Adrenal gland (tissue), 12 donors: ENCODE measurements around the gene BCL2L13. TPM values are rescaled to one million over a fixed set of nuclear protein-coding genes. Genes with fewer than 3 reads are reported as not detected.

ENCODE experiments used
- DNase-seq, 7 donors: peaks; one replicate each; pipeline ENCODE4 v3.0.0-alpha.2; 2019 to 2020
- H3K27ac ChIP-seq, 5 donors: fragments of 200-600 bp; sonication (generic) in 4 of 5; 1 replicate in 3 of 5; 2 replicates in 2 of 5; pipeline versions ENCODE4 v1.5.1 to v1.8.0; 2016 to 2020; ENCODE audit warnings: mild to moderate bottlenecking in 1 of 5
- H3K27me3 ChIP-seq: fragments of 200-600 bp; 2 replicates; pipeline ENCODE4 v1.8.0; 2021
- H3K36me3 ChIP-seq, 2 donors: fragments of 200-600 bp; replicated peaks in 1 of 2; 1 replicate in 1 of 2; 2 replicates in 1 of 2; pipeline versions ENCODE4 v1.5.1 to v1.8.0; 2018 to 2022
- H3K4me1 ChIP-seq, 2 donors: fragments of 200-600 bp; replicated peaks in 1 of 2; 1 replicate in 1 of 2; 2 replicates in 1 of 2; pipeline versions ENCODE4 v1.5.1 to v1.8.0; 2018 to 2021
- H3K4me3 ChIP-seq, 4 donors: fragments of 200-600 bp; sonication (generic) in 3 of 4; one replicate each; pipeline ENCODE4 v1.5.1; 2016 to 2018
- H3K9me3 ChIP-seq, 3 donors: fragments of 200-600 bp; sonication (generic) in 1 of 3; replicated peaks in 1 of 3; 1 replicate in 2 of 3; 2 replicates in 1 of 3; pipeline versions ENCODE4 v1.5.1 to v1.8.0; 2016 to 2021
- CTCF ChIP-seq, 6 experiments: fragments of 450-650 bp in 4 of 6; fragments of 200-600 bp in 2 of 6; sonication (generic) in 1 of 6; IDR thresholded peaks; 1 replicate in 5 of 6; 2 replicates in 1 of 6; pipeline versions ENCODE4 v1.5.1 to v1.8.0; 2016 to 2021; ENCODE audit warnings: antibody characterized with exemption in 6 of 6, mild to moderate bottlenecking in 2 of 6, moderate library complexity in 1 of 6
- POLR2A ChIP-seq, 2 donors: fragments of 450-650 bp; IDR thresholded peaks; one replicate each; pipeline ENCODE4 v1.6.1; 2017; ENCODE audit warnings: antibody characterized with exemption in 2 of 2, mild to moderate bottlenecking in 2 of 2, moderate library complexity in 1 of 2
- WGBS, 4 donors: extraction: QIAGEN DNeasy Blood & Tissue Kit in 2 of 4; methylation state at CpG; one replicate each; pipeline versions ENCODE4 v1.1.5 to v1.1.7; 2013 to 2017; 5-methylcytosine and 5-hydroxymethylcytosine counted together
- intact Hi-C, 2 donors: fragments of 100-400 bp; cut with DNase I; formaldehyde crosslinking; loops; one replicate each; pipeline versions ENCODE4 v1.14.1 to v1.15.0; 2022 to 2023
- polyA plus RNA-seq, 3 donors: library from polyadenylated mRNA; stranded (reverse); fragments of 200-250 nt in 2 of 3; fragments of 350-450 nt in 1 of 3; fragmentation: Illumina TruSeq in 1 of 3; extraction: RNeasy Lipid Tissue Mini Kit (QIAGEN cat#74804) in 1 of 3; gene quantifications; one replicate each; pipeline ENCODE4 v1.2.3, GENCODE V29; 2013 to 2014
- total RNA-seq, 9 donors: library from RNA; depleted of rRNA in 4 of 9; stranded (reverse); fragments of >200 nt in 4 of 9; fragments of 120-200 nt in 1 of 9; fragmentation: NEBNext Ultra II Directional in 1 of 9; extraction: Animal tissue kit (Norgen Biotek cat#: 25700) in 1 of 9; gene quantifications; one replicate each; pipeline versions ENCODE4 v1.1.0 to v1.2.4, GENCODE V29; 2013 to 2023
- donor health status: healthy with polysubstance abuse.
- donor health status: Bipolar disorder and iron deficiency.
- donor health status: DM: yes; HTN: yes; CAD: no.
- donor health status: DM: no; HTN: no; CAD: no.
- donor health status: DM: no; HTN: no; CAD: no.
- donor health status: DM: yes; HTN: yes; CAD: no.

BCL2L13 gene
- total and polyA plus RNA-seq, 12 donors = 30.9 to 142 (median 94.3) TPM

DNA sequence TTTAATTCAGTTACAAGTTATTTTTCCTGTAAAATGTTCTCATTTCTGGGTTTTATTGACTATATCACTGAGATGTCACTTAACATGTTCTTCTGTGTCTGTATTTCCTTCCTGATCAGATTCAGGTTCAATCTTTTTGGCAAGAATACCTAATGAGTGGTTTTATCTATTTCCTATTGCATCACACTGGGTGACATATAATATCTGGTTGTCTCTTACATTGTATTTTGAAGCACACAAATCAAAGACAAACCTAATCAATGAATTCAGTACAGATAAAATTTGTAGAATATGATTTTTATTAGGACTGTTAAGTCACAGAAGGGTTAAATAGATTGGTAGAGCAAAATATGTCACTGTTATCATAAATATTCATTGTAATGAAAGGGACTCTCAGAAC, 60.4 kb downstream of the BCL2L13 start:
- no peak for TF ChIP-seq CTCF (IDR thresholded peaks at IDR 0.05)
- no peak for TF ChIP-seq POLR2A (IDR thresholded peaks at IDR 0.05)
- no peaks in the 10 kb centered on the region for H3K27me3 ChIP-seq
- no peaks in the 10 kb centered on the region for H3K9me3 ChIP-seq
- H3K27ac ChIP-seq = no peak overlapping the region
- H3K36me3 ChIP-seq = peaks cover 0 to 7% of the 10 kb centered on the region in 2 donors
- no peak for DNase-seq
- H3K4me3 ChIP-seq = no peak overlapping the region
- H3K4me1 ChIP-seq = no peaks in the 10 kb centered on the region
- intact Hi-C loops = loop anchor here in 1 of 2 donors (10.0 kb wide), 1 partner anchor 54 kb away; no protein-coding TSS in a partner anchor

DNA sequence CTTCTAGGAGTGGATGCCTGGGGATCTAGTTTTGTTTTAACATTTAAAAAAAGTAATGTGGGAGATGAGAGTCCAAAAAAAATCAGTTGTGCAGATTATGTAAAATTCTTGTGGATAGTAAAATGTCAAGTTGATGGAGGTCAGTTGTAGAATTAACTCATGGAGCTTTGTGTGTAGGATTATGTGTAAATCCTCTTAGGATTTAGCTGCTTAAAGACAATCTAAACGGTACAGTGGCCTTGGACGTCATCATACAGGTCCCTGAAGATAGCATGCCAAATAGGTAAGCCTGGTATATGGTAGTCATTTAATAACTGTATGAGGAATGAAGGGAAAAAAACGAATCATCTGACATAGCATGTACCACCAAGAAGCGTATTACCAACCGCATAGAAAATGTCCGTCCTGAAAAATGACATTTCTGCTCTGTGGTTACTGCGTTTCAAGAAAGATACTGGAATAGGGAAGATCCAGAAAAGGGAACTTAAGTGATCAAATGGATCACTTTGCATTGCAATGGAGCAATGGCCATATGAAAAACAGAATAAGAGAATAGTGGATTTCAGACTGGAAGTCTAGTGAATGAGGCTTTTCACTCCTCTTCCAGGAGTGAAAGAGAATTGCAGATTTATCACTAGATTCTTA, 61.3 kb downstream of the BCL2L13 start:
- Histone ChIP-seq H3K9me3 (no peaks in the 10 kb centered on the region), H3K4me1 (no peaks in the 10 kb centered on the region), H3K4me3 (no peak overlapping the region), H3K36me3 (peaks cover 0 to 7% of the 10 kb centered on the region in 2 donors), H3K27me3 (no peaks in the 10 kb centered on the region), H3K27ac (no peak overlapping the region)
- WGBS, 4 donors = 73 to 79% (median 77%) methylated on average over 7 of the region's 7 CpGs
- TF ChIP-seq POLR2A (IDR thresholded peaks at IDR 0.05) (no peak), CTCF (IDR thresholded peaks at IDR 0.05) (no peak)
- intact Hi-C loops = loop anchor here in 1 of 2 donors (10.0 kb wide), 1 partner anchor 55 kb away; no protein-coding TSS in a partner anchor
- no peak for DNase-seq

DNA sequence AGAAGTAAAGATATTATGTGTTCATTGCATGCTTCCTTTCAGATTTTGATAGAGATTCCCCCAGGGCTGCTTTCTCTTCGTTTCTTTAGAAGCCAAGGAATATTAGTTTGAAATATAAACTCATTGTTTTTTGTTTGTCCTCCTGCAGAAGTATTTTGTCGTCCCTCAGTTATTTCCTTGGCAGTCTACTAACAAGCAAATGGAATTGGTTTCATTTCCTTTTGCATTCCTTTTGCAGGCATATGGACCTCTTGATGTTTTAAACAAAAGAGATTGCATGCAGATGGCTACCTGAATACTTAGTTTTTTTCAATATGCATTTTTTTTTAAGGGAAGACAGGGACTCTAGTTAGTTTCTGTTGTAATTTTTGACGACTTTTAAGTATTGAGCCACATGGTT, 62.2 kb downstream of the BCL2L13 start:
- WGBS, 4 donors = 34 to 44% (median 41%) methylated on average over 3 of the region's 3 CpGs
- no peaks in the 10 kb centered on the region for H3K4me1 ChIP-seq
- H3K27me3 ChIP-seq = no peaks in the 10 kb centered on the region
- H3K4me3 ChIP-seq = no peak overlapping the region
- intact Hi-C loops = no loop called here
- TF ChIP-seq POLR2A (IDR thresholded peaks at IDR 0.05) = no peak
- TF ChIP-seq CTCF (IDR thresholded peaks at IDR 0.05) = no peak
- H3K36me3 ChIP-seq = peaks cover 0 to 7% of the 10 kb centered on the region in 2 donors
- no peaks in the 10 kb centered on the region for H3K9me3 ChIP-seq
- no peak overlapping the region for H3K27ac ChIP-seq
- no peak for DNase-seq

DNA sequence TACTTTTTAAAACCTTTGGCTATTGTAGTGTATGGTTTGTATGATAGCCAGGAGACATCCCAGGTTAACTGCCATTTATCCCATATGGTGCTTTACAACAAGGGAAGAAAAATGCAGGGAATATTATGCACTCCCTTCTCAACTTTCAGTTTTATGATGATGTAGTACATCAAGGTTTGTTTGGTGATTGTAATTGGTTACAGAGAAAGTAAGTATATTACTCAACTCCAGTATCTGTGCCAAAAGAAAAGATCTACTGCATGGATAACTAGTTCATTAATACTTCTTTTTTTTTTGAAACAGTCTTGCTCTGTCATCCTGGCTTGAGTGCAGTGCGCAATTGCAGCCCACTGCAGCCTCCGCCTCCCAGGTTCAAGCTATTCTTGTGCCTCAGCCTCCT, 65.3 kb downstream of the BCL2L13 start:
- WGBS, 4 donors = 93 to 100% (median 97%) methylated on average over 2 of the region's 2 CpGs

More for the DNA sequence above, 65.3 kb downstream of the BCL2L13 start:
- Histone ChIP-seq H3K4me3 (no peak overlapping the region), H3K27me3 (no peaks in the 10 kb centered on the region), H3K4me1 (peaks cover 4 to 27% of the 10 kb centered on the region in 2 donors), H3K27ac (no peak overlapping the region), H3K9me3 (no peaks in the 10 kb centered on the region), H3K36me3 (peaks cover 0 to 7% of the 10 kb centered on the region in 2 donors)
- TF ChIP-seq POLR2A (IDR thresholded peaks at IDR 0.05) = no peak
- no peak for TF ChIP-seq CTCF (IDR thresholded peaks at IDR 0.05)
- no peak for DNase-seq
- intact Hi-C loops = no loop called here
